ENCODE measurements around the gene ZSCAN23.
"Not testable (repeated sequence)": the region's sequence is repeated elsewhere in the genome, so short reads cannot be mapped to it uniquely, and the experiment has no call there.

GRCh38 chr6:28403923-28404322 lies 39.4 kb downstream of the ZSCAN23 start:
- TF ChIP-seq CTCF, POLR2A (IDR thresholded peaks at IDR 0.05): not testable (repeated sequence)

Data from esophagus squamous epithelium (tissue), 4 donors.